Measurements from ENCODE around the gene PGRMC1. TPM values are rescaled to one million over a fixed set of nuclear protein-coding genes. Genes with fewer than 3 reads are reported as not detected.
"Not testable (repeated sequence)": the region's sequence is repeated elsewhere in the genome, so short reads cannot be mapped to it uniquely, and the experiment has no call there.

Gene PGRMC1
- total and polyA plus RNA-seq, 2 donors (not counting 1 experiment from before 2014, with no cell fraction given): 127 to 201 TPM

GRCh38 chrX:119206203-119206602 lies 29.9 kb upstream of the PGRMC1 start:
- H3K27ac ChIP-seq (ENCODE audit: insufficient read depth, low read length): no peak overlapping the region
- no peaks in the 10 kb centered on the region for H3K9me3 ChIP-seq (ENCODE audit: control insufficient read depth, insufficient read depth, low read depth, low read length)
- no peaks in the 10 kb centered on the region for H3K4me1 ChIP-seq (ENCODE audit: control insufficient read depth, extremely low read depth, insufficient read depth, low read length)
- H4K20me1 ChIP-seq (ENCODE audit: control insufficient read depth, extremely low read depth, insufficient read depth, low read length): no peaks in the 10 kb centered on the region
- no peak for DNase-seq (ENCODE audit: low read depth in 2 of 2)
- no peaks in the 10 kb centered on the region for H3K27me3 ChIP-seq (ENCODE audit: control insufficient read depth, insufficient read depth, low read length)
- H3K36me3 ChIP-seq (ENCODE audit: control insufficient read depth, insufficient read depth, low read length): no peaks in the 10 kb centered on the region
- no peaks in the 10 kb centered on the region for H3K79me2 ChIP-seq (ENCODE audit: control insufficient read depth, insufficient read depth, low read length)
- no peak overlapping the region for H3K9ac ChIP-seq (ENCODE audit: insufficient read depth, low read length)
- H3K4me2 ChIP-seq (ENCODE audit: extremely low read depth, insufficient read depth, low read length): no peak overlapping the region
- H3K4me3 ChIP-seq (replicated peaks in 1 of 4; ENCODE audit: control extremely low read depth in 1 of 4, insufficient read depth in 1 of 4, low read depth in 3 of 4, low read length in 4 of 4): no peak overlapping the region
- no peak for TF ChIP-seq EZH2 (IDR thresholded peaks at IDR 0.05; ENCODE audit: low read length, missing control alignments)
- TF ChIP-seq CTCF (conservative IDR thresholded peaks at IDR 0.05 in 1 of 2, IDR thresholded peaks at IDR 0.05 in 1 of 2; ENCODE audit: low read depth in 1 of 2, low read length in 2 of 2): no peak
- no peak overlapping the region for H2AFZ ChIP-seq (ENCODE audit: low read length)

DNA sequence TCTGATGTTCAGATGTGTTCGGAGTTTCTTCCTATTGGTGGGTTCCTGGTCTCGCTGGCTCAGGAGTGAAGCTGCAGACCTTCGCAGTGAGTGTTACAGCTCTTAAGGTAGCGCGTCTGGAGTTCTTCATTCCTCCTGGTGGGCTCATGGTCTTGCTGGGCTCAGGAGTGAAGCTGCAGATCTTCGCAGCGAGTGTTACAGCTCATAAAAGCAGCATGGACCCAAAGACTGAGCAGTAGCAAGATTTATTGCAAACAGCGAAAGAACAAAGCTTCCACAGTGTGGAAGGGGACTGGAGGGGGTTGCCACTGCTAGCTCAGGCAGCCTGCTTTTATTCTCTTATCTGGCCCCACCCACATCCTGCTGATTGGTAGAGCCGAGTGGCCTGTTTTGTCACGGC lies 28.6 kb upstream of the PGRMC1 start:
- not testable (repeated sequence) for H4K20me1 ChIP-seq (ENCODE audit: control insufficient read depth, extremely low read depth, insufficient read depth, low read length); H2AFZ ChIP-seq (ENCODE audit: low read length); H3K27ac ChIP-seq (ENCODE audit: insufficient read depth, low read length); H3K9ac ChIP-seq (ENCODE audit: insufficient read depth, low read length); H3K9me3 ChIP-seq (ENCODE audit: control insufficient read depth, insufficient read depth, low read depth, low read length); H3K79me2 ChIP-seq (ENCODE audit: control insufficient read depth, insufficient read depth, low read length); H3K4me3 ChIP-seq (replicated peaks in 1 of 4; ENCODE audit: control extremely low read depth in 1 of 4, insufficient read depth in 1 of 4, low read depth in 3 of 4, low read length in 4 of 4); H3K4me2 ChIP-seq (ENCODE audit: extremely low read depth, insufficient read depth, low read length); H3K36me3 ChIP-seq (ENCODE audit: control insufficient read depth, insufficient read depth, low read length); H3K4me1 ChIP-seq (ENCODE audit: control insufficient read depth, extremely low read depth, insufficient read depth, low read length); DNase-seq (ENCODE audit: low read depth in 2 of 2); H3K27me3 ChIP-seq (ENCODE audit: control insufficient read depth, insufficient read depth, low read length)

GRCh38 chrX:119208401-119209057 lies 27.6 kb upstream of the PGRMC1 start:
- no peak overlapping the region for H3K9ac ChIP-seq (ENCODE audit: insufficient read depth, low read length)
- no peaks in the 10 kb centered on the region for H3K27me3 ChIP-seq (ENCODE audit: control insufficient read depth, insufficient read depth, low read length)
- no peak overlapping the region for H3K27ac ChIP-seq (ENCODE audit: insufficient read depth, low read length)

GRCh38 chrX:119210931-119211648 lies 25.0 kb upstream of the PGRMC1 start:
- not testable (repeated sequence) for H3K27ac ChIP-seq (ENCODE audit: insufficient read depth, low read length); H3K9me3 ChIP-seq (ENCODE audit: control insufficient read depth, insufficient read depth, low read depth, low read length); H3K9ac ChIP-seq (ENCODE audit: insufficient read depth, low read length); H3K36me3 ChIP-seq (ENCODE audit: control insufficient read depth, insufficient read depth, low read length); H3K4me1 ChIP-seq (ENCODE audit: control insufficient read depth, extremely low read depth, insufficient read depth, low read length); H2AFZ ChIP-seq (ENCODE audit: low read length); H3K27me3 ChIP-seq (ENCODE audit: control insufficient read depth, insufficient read depth, low read length); DNase-seq (ENCODE audit: low read depth in 2 of 2); H3K4me2 ChIP-seq (ENCODE audit: extremely low read depth, insufficient read depth, low read length); H3K79me2 ChIP-seq (ENCODE audit: control insufficient read depth, insufficient read depth, low read length); H4K20me1 ChIP-seq (ENCODE audit: control insufficient read depth, extremely low read depth, insufficient read depth, low read length); H3K4me3 ChIP-seq (replicated peaks in 1 of 4; ENCODE audit: control extremely low read depth in 1 of 4, insufficient read depth in 1 of 4, low read depth in 3 of 4, low read length in 4 of 4)

More at GRCh38 chrX:119208401-119209057, 27.6 kb upstream of the PGRMC1 start:
- H3K4me1 ChIP-seq (ENCODE audit: control insufficient read depth, extremely low read depth, insufficient read depth, low read length): no peaks in the 10 kb centered on the region
- H3K79me2 ChIP-seq (ENCODE audit: control insufficient read depth, insufficient read depth, low read length): no peaks in the 10 kb centered on the region
- TF ChIP-seq CTCF (conservative IDR thresholded peaks at IDR 0.05 in 1 of 2, IDR thresholded peaks at IDR 0.05 in 1 of 2; ENCODE audit: low read depth in 1 of 2, low read length in 2 of 2): no peak
- TF ChIP-seq EZH2 (IDR thresholded peaks at IDR 0.05; ENCODE audit: low read length, missing control alignments): no peak
- no peaks in the 10 kb centered on the region for H3K9me3 ChIP-seq (ENCODE audit: control insufficient read depth, insufficient read depth, low read depth, low read length)
- H4K20me1 ChIP-seq (ENCODE audit: control insufficient read depth, extremely low read depth, insufficient read depth, low read length): no peaks in the 10 kb centered on the region
- H3K4me3 ChIP-seq (replicated peaks in 1 of 4; ENCODE audit: control extremely low read depth in 1 of 4, insufficient read depth in 1 of 4, low read depth in 3 of 4, low read length in 4 of 4): no peak overlapping the region
- no peaks in the 10 kb centered on the region for H3K36me3 ChIP-seq (ENCODE audit: control insufficient read depth, insufficient read depth, low read length)
- H2AFZ ChIP-seq (ENCODE audit: low read length): no peak overlapping the region
- H3K4me2 ChIP-seq (ENCODE audit: extremely low read depth, insufficient read depth, low read length): no peak overlapping the region
- DNase-seq (ENCODE audit: low read depth in 2 of 2): no peak
